ENCODE measurements around the gene PAXX.

Gene PAXX

DNA sequence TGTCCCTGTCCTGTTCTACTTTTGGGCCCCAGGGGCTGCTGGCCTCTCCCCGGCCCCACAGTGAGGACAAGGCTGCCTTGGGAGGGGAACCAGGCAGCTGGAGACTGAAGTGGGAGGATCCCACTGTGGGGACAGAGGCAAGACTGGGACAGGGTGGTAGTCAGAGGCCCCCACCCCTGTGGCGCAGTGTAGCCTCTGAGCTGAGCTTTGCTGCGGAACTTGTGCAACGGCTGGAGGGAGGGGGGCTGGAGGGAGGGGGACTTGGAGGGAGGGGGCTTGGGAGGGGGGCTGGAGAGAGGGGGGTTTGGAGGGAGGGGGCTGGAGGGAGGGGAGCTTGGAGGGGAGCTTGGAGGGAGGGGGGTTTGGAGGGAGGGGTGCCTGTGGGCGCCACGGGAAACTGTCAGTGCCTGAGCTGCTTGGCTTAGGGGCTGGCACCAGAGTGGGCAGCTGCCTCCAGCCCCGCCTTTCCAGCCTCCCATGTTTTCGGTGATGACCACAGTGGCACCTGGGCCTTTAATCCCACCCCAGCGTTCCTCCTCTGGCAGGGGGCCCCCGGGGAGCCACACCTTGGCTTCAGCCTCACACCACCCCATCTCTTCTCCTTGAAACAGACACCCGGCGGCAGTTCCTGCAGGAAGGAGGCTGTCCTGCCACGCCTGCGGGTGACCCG lies 42.0 kb downstream of the PAXX start:
- DNase-seq = no peak

DNA sequence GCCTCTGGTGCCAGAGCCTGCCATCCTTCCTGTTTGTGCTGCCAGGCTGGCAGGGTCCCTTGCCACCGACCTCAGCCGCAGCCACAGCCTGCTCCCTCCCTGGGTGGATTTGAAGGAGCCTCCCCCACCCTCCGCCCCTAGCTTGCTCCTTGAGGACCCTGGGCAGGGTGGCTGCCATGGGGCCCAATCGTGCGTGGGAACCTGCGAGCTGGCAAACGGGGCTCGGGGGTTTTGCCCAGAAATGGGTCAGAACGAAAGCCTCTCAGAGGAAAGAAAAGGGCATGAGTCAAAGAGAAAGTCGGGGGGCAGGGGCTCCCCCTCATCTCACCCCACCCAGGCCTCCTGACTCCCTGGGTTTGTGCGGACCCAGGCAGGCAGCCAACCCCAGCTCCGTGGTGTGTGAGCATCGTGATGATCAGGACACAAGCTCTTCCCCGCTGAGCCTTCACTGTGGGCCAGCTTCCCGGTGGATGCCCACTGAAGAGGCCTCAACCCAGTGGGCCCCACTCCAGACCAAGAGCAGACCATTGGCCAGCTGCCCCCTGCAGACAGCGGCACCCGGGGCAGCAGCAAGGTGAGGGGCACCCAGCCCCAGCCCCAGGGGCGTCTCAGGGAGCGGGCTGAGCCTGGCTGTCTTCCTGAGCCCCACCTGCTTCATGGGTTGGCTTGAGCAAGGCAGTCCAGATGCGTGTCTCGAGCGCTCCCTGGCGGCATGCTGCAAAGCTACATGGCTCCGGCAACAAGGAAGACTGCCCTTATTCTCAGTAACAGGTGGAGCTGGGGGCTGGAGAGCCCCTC lies 42.7 kb downstream of the PAXX start:
- DNase-seq = peak; percentile 19

DNA sequence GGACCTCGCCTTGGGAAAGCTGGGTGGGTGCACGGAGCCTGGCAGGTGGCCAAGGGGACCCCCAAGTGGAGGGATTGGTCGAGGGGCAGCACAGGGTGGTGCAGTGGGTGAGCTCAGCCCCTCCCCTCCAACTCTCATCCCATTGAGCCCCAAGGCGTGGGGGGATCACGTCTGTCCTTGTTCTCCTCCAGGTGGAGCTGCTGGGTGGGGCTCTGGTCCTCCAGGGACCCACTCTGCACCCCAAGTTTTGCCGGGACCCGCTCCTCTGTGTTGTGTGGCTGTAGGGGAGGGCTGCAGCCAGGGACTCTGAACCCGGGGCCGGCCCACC lies 43.2 kb downstream of the PAXX start:
- DNase-seq = no peak

DNA sequence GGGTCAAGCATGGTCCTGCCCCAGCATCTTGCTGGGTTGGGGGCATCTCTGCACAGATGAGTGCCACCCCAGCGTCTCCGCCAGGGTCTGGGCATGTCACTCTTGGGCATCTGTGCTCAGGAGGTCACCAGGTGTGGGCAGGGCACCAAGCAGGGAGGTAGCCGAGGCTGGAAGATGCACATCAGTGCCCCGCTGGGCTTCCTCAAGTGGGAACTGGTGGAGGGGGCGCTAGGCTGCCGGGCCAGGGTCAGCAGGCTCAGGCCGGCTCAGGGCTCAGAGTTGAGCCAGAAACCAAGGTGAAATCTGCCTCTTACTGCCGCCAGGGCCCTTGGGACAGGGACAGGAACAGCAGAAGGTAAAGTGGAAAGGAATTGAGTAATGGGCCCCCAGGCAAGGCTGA lies 43.7 kb downstream of the PAXX start:
- no peak for DNase-seq

DNA sequence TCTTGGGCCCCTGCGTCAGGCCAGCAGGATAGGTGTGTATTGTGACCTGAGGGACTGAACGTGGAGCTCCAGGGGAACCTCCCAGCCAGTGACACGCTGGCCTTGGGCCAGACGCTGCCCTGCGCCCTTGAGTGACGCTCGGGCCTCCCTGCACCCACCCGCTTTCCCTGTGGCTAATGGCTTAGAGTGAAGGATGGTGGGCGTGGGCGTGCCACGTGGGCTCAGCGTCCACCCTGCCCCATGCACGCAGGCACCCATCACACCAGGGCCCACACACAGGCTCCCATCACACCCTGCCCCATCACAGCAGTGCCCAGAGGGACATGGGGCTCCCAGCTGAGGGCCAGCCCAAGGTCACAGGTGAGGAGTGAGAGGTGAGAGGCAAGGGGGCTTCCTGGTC lies 44.8 kb downstream of the PAXX start:
- DNase-seq = no peak

DNA sequence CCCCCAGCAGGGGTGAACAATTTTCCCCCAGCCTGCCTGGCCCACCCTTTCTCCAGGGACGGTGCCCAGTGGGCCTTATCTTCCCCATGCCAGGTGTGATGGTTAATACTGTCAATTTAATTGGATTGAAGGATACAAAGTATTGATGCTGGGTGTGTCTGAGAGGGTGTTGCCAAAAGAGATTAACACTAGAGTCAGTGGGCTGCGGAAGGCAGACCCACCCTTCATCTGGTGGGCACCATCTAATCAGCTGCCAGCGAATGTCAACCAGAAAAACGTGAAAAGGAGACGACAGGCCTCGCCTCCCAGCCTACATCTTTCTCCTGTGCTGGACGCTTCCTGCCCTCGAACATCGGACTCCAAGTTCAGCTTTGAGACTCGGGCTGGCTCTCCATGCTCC lies 45.3 kb downstream of the PAXX start:
- DNase-seq = no peak

DNA sequence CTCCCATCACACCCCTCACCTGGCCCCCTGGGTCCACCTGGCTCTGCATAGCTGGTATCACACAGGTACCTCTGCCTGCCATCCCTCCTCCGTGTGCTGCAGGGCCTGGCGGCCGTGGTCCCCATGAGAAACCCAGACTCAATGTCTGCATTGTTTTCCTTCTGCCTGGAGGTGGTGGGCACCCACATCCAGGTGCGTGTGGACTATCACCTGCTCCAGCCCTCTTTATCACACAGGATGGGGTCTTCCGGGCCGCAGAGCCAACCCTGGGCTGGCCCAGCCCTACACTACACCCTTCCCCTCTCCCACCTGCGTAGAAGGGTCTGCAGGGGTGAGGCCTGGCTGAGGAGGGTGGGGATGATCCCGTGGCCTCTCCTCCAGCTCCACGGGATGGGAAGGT lies 46.7 kb downstream of the PAXX start:
- DNase-seq = no peak

DNA sequence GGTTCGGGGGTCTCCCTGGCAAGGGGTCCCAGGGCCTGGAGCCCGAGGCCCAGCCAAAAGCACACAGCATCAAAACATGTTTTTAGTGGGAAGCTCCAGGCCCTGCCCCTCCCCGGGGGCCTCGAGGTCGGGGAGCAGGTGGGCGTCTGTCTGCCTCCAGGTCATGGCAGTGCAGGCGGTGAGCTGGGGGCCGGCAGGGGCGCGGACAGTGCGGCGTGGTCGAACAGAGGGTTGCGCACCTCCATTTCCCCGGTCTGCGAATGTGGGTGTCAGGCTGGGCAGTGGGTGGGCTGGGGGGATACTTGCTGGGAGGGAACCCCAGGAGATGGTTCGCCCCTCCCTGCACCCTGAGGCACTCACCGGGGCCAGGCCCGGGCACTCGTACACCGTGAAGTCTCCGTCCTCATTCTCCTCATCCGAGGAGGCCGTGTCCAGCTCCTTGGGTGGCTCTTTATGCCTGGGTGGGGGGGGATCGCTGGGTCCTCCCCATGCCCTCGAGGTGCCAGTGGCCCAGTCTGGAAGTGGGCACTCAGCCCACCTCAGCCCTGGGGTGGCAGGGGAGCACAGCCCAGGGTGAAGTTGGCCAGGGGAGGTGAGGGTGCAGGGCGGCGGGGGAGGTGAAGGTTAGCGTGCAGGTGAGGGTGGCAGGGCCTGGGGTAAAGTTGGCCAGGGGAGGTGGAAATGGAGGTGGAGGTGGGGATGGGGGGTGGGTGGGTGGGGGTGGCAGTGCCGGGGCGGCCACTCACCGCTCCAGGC lies 47.6 kb downstream of the PAXX start:
- no peak for DNase-seq

DNA sequence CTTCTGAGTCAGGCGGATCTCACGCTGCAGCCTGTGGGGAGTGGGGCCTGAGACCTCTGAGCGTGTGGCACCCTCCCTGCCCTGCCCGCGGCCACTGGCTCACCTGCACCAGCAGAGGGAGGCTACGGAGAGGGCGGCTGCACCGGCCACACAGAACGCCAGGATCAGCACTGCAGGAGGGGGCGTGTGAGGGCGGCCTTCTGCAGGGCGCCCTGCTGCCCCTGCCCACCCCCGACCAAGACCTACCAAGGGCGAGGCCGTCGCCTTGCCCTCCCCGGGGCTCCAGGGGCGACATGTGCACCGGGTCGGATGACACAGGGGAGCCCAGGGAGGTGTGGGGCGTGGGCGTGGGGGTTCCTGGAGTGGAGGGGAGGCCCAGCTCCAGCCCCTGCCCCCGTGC lies 48.3 kb downstream of the PAXX start:
- DNase-seq = no peak

DNA sequence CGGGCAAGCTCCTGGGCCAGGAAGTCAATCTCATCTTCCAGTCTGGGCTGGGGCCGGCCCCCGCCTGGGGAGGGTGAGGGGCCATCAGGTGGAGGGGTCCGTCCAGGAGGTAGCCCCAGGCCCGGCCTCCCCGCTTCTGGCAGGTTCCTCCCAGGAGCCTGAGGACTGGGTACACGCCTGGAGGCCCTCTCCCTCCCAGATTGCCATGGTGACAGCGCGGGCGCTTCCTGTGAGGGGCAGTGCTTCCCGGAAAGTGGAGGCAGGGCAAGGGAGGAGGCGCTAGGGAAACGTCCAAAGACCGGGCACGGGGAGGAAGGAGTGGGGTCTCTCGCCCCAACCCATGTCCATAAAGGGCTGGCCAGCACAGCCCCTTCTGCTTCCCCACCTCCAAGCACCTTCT lies 48.9 kb downstream of the PAXX start:
- no peak for DNase-seq

DNA sequence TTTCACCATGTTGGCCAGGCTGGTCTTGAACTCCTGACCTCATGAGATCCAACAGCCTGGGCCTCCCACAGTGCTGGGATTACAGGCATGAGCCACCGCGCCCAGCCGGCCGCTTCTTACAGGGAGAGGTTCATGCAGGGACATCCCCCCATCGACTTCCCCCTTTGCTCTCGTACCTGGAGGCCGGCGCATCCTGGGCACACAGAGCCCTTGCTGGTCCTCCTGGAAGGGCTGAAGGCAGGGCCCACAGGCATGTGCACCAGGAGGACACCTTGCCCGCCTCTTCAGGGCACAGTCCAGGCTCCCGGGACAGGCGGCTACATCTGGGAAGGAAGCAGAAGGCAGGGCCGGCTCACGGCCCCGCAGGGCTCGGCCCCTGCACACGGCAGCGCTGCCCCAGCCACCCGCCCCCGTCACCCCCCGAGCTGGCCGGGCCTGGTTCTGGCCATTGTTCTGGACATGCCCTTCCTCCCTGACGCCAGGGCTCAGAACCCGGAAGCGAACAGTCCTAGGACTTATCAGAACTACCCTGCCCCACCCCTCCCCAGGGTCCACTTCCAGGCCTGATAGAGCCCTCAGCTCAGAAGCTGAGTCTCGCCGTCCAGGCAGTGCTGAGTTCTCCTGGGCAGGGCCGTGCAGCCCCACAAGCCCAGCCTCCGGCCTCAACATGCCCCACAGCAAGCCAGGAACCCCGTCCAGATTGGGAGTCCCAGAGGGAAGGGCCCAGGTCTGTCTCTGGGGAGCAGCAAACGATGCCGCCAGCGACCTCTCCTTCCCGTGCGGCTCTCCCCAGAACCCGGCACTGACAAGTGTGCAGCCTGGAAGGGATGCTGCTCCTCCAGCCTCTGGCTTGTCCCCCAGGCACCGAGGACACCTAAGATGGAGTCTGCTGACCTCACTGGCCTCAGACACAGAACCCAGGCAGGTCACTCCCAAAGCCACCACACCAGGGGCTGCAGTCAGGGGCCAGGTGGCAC lies 50.8 kb downstream of the PAXX start:
- DNase-seq = no peak
